Left renal pelvis (tissue), 4 donors: ENCODE results near the gene CNNM4. TPM values are rescaled to one million over a fixed set of nuclear protein-coding genes. Genes with fewer than 3 reads are reported as not detected.

Experiments used
- DNase-seq, 4 donors: peaks; one replicate each; pipeline ENCODE4 v3.0.0-alpha.2; 2013; ENCODE audit warnings: low read depth in 4 of 4, low spot score in 3 of 4
- polyA plus RNA-seq, 4 donors: library from polyadenylated mRNA; unstranded; fragments of 120-200 nt; gene quantifications; one replicate each; pipeline ENCODE4 v1.2.1, GENCODE V29; 2013; ENCODE audit not compliant: insufficient read length in 4 of 4

Gene CNNM4
- polyA plus RNA-seq, 4 donors = 8.1 to 15.4 (median 12.5) TPM

DNA sequence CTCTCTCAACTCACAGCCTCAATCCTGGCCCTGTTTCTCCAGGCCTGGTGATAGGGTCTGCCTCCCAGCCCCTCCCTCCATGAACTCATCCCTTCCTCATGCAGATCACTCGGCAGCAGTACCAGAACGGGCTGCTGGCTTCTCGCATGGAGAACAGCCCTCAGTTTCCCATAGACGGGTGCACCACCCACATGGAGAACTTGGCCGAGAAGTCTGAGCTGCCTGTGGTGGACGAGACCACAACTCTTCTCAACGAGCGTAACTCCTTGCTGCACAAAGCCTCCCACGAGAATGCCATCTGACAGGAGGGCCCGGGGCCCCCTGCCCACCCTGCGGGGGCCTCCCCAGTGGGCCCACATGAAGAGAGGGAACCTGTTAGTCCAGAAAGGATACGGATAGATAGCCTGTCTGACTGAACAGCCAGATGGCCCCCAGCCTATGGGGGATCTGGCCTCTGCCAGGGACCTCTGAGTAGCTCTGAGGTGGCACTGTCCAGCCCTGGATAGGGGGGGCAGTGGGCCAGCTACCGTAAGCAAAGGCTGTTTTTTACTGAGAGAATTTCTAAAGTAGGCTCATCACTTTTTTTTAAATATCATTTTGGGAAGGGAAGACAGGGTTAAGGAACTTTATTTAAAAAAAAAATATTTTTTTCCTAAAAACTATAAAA is 48.6 kb downstream of the CNNM4 start:
- no peak for DNase-seq

DNA sequence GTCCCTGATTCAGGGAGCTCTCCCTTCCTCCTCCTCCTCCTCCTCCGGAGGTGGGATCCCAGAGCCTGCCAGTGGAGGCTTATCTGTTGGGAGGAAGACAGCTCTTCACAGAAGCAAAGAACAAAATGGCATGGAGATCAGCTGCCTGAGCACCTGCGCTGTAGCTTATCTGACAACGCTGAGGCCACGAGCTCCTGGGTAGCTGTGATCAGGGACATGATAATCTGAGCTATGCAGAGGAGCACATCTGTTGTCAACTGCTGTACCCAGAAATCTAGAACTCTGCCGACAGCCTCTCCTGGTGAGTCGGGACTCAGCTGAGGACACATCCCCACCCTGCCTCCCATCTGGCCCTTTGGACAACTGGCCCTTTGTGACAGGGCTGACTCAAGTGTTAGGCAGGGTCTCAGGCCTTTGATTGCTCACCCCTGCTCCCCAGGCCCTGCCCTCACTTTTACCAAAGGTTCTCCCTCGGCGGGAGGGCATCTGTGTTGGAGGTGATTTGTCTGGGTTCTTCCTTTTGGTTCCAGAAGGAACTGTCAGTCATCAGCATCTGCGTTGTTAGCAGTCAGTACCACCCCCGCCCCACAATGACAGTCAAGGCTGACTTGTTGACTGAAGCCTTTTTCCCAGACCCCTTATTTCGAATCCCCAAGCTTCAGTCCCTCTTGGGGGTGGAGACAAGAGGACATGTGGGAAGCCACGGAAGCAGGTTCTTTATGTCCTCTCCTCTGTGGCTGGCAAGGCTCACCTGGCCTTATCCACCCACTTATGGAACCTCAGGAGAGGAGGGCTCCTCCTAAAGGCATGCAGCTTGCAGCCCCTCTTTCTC is 49.5 kb downstream of the CNNM4 start:
- no peak for DNase-seq

DNA sequence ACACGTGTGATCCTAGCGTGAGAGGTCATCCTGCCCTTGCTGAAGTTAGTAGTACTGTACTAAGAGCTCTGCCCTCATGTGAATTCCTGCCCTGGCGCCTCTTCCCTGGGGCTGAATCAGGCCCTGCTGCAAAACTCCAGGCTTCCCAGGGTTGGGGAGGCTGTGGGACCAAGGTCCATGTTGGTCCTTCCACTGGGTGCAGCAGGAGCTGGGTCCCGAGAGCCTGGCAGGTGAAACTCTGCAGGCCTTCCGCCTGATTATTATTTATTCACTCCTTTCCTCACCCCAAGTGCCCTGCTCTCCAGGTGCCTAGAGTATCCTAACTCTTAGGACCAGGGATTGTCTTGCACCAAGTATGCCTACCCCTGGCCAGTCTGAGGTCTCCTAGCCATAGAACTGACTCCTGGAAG is 50.1 kb downstream of the CNNM4 start:
- DNase-seq = no peak

DNA sequence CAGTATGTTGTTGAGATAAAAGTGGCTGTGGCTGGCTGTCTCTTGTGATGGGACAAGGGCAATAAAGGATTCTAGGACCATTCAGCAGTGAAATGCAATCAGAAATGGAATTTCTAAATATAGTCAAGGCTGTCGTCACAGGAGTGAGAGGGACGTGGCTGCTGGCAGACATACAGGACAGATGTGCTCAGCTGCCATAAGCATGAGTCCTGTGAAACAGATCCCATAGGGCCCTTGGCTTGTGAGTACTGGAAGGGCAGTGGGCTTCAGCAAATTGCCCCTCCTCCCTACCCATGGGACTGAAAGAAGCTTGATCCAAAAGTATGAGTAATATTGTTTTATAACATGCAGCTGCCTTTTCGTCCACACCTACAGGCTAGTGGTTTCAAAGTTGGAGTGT is 51.2 kb downstream of the CNNM4 start:
- DNase-seq = no peak

DNA sequence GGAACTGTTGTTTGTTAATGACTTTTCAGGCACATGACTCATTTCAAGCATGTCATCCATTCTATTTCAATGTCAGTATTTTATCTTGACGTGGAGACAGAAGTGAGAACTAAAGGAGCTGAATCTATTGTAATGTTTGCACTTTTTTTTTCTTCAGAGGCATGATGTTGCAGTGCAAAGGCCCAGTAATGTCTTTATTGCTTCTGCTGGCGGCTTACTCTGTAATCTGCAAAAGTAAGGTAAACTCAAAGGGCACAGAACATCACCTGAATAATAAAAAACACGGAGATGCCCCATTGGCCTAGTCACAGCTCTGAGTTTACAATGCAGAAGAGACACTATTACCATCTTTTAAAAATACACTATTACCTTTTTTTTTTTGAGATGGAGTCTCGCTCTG is 53.0 kb downstream of the CNNM4 start:
- no peak for DNase-seq

DNA sequence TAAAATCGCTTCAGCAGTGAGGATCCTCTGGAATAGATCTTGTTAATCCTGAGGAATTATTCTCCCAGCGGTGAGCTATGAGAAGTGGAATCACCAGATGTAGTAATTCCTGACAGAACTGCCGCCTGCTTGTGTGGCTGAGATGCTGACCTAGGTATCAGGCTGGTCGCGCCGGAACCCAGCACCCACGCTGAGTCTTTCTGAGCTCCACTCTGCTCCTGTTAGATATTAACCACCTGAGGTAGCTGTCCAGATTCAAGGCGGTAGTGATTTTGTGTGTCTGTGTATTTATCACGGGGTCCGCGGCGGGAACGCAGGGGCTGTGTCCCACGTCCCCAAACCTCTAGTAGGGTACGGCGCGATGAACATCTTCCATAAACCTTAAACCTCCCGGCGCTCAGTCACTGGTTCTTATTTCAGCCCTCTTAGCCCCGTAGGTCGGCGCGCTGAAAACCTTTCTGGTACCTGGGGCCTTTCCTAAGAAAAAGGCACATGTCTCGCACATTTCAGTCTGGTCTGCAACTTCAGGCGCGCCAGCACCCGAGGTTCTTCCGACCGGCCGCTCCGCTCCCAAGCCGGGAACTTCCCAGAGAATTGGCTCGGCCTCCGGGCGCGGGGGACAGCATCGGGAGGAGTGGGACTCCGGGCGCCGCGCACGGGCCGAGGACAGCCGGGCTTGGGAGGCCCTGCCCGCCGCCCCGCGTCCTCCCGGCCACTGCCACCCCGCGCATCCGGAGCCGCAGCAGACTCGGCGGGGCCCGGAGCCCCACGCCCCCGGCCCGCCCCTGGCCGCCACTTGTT is 54.8 kb downstream of the CNNM4 start:
- DNase-seq = no peak

DNA sequence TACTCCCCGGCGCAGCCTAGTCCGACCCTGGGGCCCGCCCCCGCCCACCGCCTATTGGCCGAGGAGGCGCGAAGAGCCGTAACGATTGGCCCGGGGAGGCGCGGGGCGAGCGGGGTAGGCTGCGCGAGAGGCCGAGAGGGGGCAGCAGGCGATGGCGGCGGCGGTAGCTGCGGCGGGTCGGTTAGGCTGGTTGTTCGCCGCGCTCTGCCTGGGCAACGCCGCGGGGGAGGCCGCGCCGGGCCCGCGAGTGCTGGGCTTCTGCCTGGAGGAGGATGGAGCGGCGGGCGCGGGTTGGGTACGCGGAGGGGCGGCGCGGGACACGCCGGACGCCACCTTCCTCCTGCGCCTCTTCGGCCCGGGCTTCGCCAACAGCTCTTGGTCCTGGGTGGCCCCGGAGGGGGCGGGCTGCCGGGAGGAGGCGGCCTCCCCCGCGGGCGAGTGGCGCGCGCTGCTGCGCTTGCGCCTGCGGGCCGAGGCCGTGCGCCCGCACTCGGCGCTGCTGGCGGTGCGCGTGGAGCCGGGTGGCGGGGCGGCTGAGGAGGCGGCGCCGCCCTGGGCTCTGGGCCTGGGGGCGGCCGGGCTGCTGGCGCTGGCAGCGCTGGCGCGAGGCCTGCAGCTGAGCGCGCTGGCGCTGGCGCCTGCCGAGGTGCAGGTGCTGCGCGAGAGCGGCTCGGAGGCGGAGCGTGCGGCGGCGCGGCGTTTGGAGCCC is 55.6 kb downstream of the CNNM4 start, which contains the start of gene CNNM3:
TSS of gene CNNM3 (plus strand) at position 142 of the 709 bp plus-strand sequence. CDS start at position 152, 10 bp downstream.
- peak; percentile 79 to 85 (median 83) for DNase-seq

DNA sequence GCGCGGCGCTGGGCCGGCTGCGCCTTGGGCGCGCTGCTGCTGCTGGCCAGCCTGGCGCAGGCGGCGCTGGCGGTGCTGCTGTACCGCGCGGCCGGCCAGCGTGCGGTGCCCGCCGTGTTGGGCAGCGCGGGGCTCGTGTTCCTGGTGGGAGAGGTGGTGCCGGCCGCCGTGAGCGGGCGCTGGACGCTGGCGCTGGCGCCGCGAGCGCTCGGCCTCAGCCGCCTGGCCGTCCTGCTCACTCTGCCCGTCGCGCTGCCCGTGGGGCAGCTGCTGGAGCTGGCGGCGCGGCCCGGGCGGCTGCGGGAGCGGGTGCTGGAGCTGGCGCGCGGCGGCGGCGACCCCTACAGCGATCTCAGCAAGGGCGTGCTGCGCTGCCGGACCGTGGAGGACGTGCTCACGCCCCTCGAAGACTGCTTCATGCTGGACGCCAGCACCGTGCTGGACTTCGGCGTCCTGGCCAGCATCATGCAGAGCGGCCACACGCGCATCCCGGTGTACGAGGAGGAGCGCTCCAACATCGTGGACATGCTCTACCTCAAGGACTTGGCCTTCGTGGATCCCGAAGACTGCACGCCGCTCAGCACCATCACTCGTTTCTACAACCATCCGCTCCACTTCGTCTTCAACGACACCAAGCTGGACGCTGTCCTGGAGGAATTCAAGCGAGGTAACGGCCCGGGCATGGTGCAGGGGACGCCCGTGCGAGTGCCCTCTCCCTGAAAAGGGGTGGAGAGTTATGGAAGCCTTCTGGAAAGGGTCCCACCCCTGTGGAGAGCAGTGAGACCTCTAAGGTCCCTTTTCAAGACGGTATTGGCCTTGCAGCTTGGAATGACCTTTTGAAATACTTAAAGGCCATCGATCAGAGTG is 56.4 kb downstream of the CNNM4 start:
- no peak for DNase-seq

DNA sequence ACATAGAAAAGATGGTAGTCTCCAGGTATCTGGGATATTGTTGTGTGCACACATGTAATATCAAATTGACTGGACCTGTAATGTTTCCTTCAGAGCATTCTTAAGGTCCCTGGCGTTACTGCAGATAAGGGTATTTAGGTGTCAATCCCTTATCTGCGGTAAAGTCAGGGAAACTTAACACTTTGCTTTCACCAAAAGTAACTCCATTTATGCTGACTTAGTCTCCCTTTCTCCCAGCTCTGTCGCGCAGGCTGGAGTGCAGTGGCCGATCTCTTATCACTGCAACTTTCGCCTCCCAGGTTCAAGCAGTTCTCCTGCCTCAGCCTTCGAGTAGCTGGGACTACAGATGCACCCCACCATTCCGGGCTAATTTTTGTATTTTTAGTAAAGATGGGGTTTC is 57.2 kb downstream of the CNNM4 start:
- DNase-seq = no peak

DNA sequence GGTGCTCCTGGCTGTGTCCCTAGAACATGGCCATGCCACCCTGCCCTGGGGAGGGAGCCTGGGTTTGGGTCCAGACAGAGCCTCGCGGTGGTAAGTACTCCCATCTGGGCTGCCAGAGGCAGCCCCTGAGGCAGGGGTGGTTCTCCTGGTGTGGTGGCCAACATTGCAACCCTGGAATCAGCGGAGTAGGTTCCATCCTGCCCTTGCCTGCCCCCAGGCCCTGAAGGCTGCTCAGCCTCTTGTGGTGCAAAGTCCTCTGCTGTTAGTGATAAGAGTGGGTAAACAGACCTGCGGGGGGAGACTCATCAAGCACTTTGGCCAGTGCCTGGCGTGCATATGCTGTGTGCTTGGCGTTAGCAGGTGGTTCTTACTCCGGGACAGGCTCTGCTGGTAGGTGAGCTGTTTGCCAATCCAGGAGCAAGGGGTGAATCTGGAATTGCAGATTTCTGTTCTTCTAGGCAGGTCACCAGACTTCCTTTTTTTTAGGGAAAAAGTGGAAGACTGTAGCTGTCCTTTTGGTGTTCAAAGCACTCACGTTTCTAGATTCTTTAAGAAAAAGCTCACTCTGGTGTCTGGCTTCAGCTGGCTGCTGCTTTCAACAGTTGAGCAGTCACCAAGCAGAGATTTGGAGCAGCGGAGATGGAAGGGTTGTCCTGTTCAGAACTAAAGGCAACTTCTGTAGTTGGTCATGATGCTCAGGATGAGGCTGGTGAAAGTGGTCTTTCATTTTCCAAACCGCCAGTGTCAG is 58.6 kb downstream of the CNNM4 start:
- DNase-seq = no peak

DNA sequence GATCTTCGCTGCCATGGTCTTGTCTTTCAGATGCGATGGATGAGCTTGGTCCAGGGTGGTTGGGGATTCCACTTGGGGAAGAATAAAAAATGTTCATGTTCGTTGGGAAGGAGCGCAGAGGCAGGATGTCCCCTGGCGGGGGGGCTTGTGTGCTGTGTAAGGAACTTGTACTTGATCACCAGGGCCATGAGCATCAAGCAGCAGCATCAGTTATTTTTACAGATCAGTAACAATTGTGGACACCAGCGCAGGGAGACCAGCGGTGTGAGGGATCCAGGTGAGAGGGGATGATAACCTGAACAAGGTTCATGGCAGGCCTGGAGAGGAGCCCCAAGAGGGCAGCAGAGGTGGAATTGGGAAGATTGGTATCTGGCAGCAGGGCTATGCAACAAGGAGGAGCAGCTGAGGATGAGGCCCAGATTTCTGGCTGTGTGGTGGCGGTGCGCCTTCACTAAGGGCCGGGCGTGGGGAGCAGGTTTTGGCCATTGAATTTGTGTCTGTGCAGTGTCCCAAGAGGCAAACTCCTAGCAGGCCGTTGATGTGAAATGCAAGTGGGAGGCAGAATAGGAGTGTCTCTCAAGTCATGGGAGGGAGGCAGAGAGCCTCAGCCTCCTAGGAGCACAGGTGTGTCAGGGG is 59.3 kb downstream of the CNNM4 start:
- no peak for DNase-seq

DNA sequence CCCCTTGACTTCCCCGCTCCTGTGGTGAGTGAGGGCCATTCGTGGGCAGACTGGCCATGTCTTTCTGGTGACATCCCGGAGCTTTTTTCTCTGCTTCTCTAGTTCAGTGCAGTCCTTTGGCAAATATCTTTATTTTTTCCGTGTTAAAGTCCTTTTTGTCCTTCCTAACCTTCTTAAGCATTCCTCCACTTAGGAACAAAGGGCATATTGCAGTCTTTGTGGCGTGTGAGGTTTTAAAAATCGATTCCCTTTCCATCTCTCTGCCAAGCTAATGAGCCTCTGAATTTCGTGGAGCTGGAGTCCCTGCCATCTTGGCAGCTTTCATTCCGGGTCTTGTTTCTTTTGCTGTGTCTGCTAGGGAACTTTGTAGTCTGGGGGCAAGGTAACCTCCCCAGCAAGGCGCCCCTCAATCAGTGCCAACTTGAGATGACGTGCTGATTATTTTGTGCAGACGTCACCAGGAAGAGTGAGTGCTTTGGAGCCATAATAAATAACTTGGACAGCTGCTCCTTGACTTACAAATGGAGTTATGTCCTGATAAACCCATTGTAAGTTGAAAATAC is 60.5 kb downstream of the CNNM4 start:
- no peak for DNase-seq

DNA sequence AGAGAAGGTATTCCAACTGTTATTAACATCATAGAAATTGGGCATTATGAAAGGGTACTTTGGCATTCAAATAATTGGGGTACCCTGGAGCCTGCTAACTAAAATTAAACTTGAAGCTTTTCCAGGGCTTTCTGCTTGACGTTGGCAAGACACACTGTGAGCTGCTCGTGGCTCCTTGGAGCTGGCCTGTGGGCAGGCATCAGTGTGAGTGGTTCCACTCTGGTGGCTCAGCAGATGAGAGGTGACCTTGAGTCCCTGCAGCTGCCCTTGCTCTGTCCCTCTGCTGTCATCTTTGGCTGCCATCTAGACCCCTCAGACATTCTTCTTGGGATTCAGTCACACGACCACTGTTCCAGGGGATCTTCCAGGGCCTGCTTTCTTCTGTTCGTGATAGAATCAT is 62.1 kb downstream of the CNNM4 start:
- no peak for DNase-seq

DNA sequence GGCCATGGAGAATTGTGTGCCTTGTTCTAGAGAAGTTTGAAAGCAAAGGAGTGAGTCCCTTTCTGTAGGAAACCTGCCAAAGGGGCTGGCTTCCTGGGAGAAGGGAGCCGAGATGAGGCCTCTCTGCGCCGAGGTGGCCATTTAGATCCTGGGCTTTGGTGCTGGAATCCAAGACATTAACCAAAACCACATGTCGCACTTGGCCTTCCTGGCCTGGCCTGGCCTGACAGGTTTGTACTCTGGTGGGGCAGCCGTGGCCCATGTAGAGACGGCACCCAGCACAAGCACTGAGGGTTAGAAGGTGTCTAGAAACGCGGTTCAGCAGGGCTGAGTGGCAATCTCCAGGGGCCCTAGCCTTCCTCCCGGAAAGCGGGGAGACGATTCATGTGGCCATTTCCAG is 62.5 kb downstream of the CNNM4 start:
- no peak for DNase-seq

DNA sequence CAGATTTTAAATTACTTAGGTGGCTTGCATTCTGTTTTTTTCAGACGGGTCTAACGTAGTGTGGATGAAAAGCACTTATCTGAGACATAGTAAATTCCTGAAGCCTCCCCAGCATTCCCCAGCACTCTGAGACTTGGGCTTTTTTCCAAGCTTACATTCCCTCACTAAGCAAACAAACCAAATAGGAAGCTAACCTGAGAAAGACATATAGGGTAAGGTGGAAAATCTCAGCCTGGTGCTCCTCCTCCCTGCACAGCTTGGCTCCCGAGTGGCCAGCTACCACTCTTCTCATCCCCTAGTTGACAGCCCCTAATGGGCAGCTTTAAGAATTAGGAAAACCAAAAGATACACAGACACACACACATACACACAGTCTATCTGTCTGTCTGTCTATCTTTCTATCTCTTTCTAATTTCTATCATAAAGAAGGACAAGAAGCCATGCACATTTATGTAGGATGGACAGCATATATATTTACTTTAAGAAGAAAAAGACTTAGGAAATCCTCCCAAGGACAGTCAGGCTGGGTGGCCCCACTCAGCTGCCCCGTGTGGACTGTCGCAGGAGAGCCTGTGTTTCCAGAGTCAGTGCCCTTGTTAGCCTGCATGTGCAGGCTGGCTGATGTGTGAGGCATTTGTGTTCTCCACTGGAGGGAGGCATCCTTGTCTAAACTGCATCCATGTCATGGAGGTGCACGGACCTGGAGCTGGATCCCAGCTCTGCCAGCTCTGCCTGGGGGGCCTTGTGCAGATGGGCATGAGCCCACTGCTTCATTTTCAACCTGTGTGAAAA is 63.6 kb downstream of the CNNM4 start:
- no peak for DNase-seq

DNA sequence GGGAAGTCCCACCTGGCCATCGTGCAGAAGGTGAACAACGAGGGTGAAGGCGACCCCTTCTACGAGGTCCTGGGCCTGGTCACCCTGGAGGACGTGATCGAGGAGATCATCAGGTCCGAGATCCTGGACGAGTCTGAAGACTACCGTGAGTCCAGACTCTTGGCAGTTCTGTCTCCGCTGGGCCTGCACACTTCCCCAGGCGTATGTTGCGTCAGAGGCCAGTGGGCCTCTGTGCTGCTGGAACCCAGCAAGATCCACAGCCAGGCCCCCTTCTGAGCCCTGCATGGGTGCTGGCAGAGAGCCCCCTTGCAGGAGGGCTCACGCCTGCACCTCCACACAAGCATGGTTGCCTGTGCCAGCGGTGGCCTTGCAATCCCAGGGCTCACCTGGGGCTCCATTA is 64.4 kb downstream of the CNNM4 start:
- DNase-seq = no peak

DNA sequence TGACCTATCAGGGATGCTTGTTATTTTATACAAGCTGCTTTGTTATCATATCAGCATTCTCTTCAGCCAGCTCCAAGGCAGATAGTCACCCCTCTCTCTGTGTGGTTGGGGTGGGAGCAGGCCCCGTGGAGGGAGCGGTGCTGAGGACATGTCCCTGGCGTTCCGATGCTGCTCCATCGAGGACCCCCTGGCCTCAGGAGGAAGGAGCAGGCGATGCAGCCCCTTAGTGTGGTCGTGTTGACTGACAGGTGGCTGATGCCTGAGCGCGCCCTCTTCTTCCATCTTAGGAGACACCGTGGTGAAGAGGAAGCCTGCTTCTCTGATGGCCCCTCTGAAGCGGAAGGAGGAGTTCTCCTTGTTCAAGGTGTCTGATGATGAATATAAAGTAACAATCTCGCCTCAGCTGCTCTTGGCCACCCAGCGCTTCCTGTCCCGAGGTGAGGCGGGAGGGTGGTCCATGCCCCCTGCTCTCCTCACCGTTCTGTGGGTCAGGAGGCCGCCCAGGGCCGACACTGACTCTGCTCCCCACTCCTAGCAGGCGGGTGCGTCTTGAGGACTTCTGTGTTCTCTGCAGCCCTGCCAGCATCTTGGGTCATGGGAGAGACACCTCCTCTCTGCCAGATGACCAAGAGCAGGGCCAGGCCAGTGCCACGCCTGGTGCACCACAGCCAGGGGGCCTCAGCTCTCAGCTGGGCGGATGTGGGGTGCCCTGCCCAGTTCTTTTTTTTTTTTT is 66.0 kb downstream of the CNNM4 start:
- DNase-seq = no peak
